Panc1 (cell line): Measurements from ENCODE around the gene SNAP23. TPM values are rescaled to one million over a fixed set of nuclear protein-coding genes. Genes with fewer than 3 reads are reported as not detected.

Source experiments
- ATAC-seq: fragments of 200-7000 bp; cut with Tn5 transposase; 2 replicates; pipeline ENCODE4 v1.9.1; 2020; ENCODE audit warnings: mild to moderate bottlenecking, moderate library complexity
- BruUV-seq: library from RNA; stranded (reverse); fragments of 400-500 nt; replicated peaks from 2 replicates; lab custom pipeline; 2021; lab: Mats Ljungman, UMichigan
- CTCF ChIA-PET: fragments of 300-600 bp; sonication (Branson Sonifier 250); formaldehyde crosslinking; loops from one replicate; lab custom pipeline; 2022; ENCODE audit warnings: antibody characterized with exemption; lab: Charles Lee
- POLR2A ChIA-PET: fragments of 300-600 bp; sonication (Branson Sonifier 250); formaldehyde crosslinking; loops from one replicate; lab custom pipeline; 2022; ENCODE audit warnings: antibody characterized with exemption; lab: Charles Lee
- DNase-seq: peaks from one replicate; pipeline ENCODE4 v3.0.0-alpha.2; 2010; ENCODE audit warnings: low read depth, low spot score
- H3K27ac ChIP-seq: 2 replicates; pipeline ENCODE4 v1.5.1; 2011; ENCODE audit warnings: mild to moderate bottlenecking, low read length, inconsistent platforms
- H3K27me3 ChIP-seq: fragments of 200-500 bp; sonication (Bioruptor generic); 2 replicates; pipeline ENCODE4 v1.6.0; 2014; ENCODE audit warnings: low read length, inconsistent platforms; ENCODE audit not compliant: control insufficient read depth, insufficient read depth
- H3K36me3 ChIP-seq: fragments of 200-500 bp; sonication (Bioruptor generic); 2 replicates; pipeline ENCODE4 v1.5.1; 2014; ENCODE audit warnings: inconsistent platforms, mild to moderate bottlenecking, low read length, moderate library complexity; ENCODE audit not compliant: control insufficient read depth, insufficient read depth
- H3K4me1 ChIP-seq: 2 replicates; pipeline ENCODE4 v1.5.1; 2011; ENCODE audit warnings: inconsistent platforms, mild to moderate bottlenecking, low read length, moderate library complexity; ENCODE audit not compliant: control insufficient read depth, insufficient read depth
- H3K4me3 ChIP-seq, 2 experiments: 2 replicates each; pipeline ENCODE4 v1.5.1; 2011 to 2012; ENCODE audit warnings: low read depth in 2 of 2, low read length in 2 of 2, mild to moderate bottlenecking in 2 of 2, inconsistent platforms in 1 of 2, moderate library complexity in 1 of 2
- H3K9me3 ChIP-seq: fragments of 200-500 bp; sonication (Bioruptor generic); 2 replicates; pipeline ENCODE4 v1.5.1; 2014; ENCODE audit warnings: low read depth, mild to moderate bottlenecking, inconsistent platforms, low read length, moderate library complexity; ENCODE audit not compliant: control insufficient read depth, insufficient read depth
- CTCF ChIP-seq: fragments of 450-650 bp; IDR thresholded peaks from 2 replicates; pipeline ENCODE4 v1.5.1; 2017; ENCODE audit warnings: mild to moderate bottlenecking
- POLR2AphosphoS5 ChIP-seq: IDR thresholded peaks from 2 replicates; pipeline ENCODE4 v1.6.1; 2012; ENCODE audit warnings: mild to moderate bottlenecking, low read depth, low read length, moderate library complexity
- SIN3A ChIP-seq: IDR thresholded peaks from 2 replicates; pipeline ENCODE4 v1.6.1; 2012; ENCODE audit warnings: low read depth, mild to moderate bottlenecking, low read length, moderate library complexity, borderline replicate concordance; ENCODE audit not compliant: insufficient read depth
- TCF7L2 ChIP-seq: IDR thresholded peaks from 2 replicates; pipeline ENCODE4 v1.6.1; 2011; ENCODE audit warnings: mild to moderate bottlenecking, low read depth, low read length, inconsistent platforms
- in situ Hi-C: cut with HindIII; loops from 2 replicates; pipeline ENCODE4 v1.10.0; 2016; ENCODE audit warnings: low sequenced_read_pairs, low pct_unique_long_range_greater_than_20kb
- intact Hi-C: fragments of 100-400 bp; cut with micrococcal nuclease; formaldehyde crosslinking; loops from one replicate; pipeline ENCODE4 v1.10.0; 2022; ENCODE audit not compliant: unreplicated experiment
- total RNA-seq: library from RNA; stranded (reverse); gene quantifications from one replicate; pipeline ENCODE4 v1.2.1, GENCODE V29; 2021; ENCODE audit not compliant: unreplicated experiment

The SNAP23 gene
- total RNA-seq, 1 experiment from 2014 or later, result 48.9 TPM

GRCh38 chr15:42581272-42581730 lies 85.9 kb downstream of the SNAP23 start:
- CTCF ChIA-PET, result no interaction called here
- peak; percentile 99 for ATAC-seq
- in situ Hi-C loops, result no loop called here
- TF ChIP-seq SIN3A, result no peak
- TF ChIP-seq CTCF, result no peak
- no peak for TF ChIP-seq TCF7L2
- 0 out of 2 replicates have a peak, but pooled peaks have one; percentile 38 for TF ChIP-seq POLR2AphosphoS5
- Histone ChIP-seq H3K27me3 (no peaks in the 10 kb centered on the region), H3K4me3 (peak overlapping the region; percentile 49 to 66), H3K27ac (peak overlapping the region; percentile 72), H3K36me3 (no peaks in the 10 kb centered on the region), H3K4me1 (peaks cover 25% of the 10 kb centered on the region), H3K9me3 (no peaks in the 10 kb centered on the region)
- no peak for DNase-seq
- POLR2A ChIA-PET, result interaction anchor here (0.7 kb wide), 1 partner anchor 68 kb away, joined by 4 read pairs; no protein-coding TSS in a partner anchor
- BruUV-seq, result no TSS peak
- intact Hi-C loops, result no loop called here

Other genes starting within 250 kb of the SNAP23 start
- 21.1 TPM for gene GANC, start 222.4 kb upstream of the SNAP23 start, total RNA-seq
- 49.6 TPM for gene TMEM87A, start 222.2 kb upstream of the SNAP23 start, total RNA-seq
- 0.31 TPM for gene CAPN3, start 136.1 kb upstream of the SNAP23 start, total RNA-seq
- 64.3 TPM for gene ZNF106, start 4.5 kb upstream of the SNAP23 start, total RNA-seq
- gene LRRC57, start 53.2 kb downstream of the SNAP23 start, total RNA-seq, result 39.2 TPM
- 42.4 TPM for gene HAUS2, start 53.2 kb downstream of the SNAP23 start, total RNA-seq
- gene STARD9, start 80.0 kb downstream of the SNAP23 start, total RNA-seq, result 13.4 TPM
- gene CDAN1, start 241.5 kb downstream of the SNAP23 start, total RNA-seq, result 41.1 TPM